HFFc6 (cell line): ENCODE measurements around the gene BNC1. TPM values are rescaled to one million over a fixed set of nuclear protein-coding genes. Genes with fewer than 3 reads are reported as not detected.

ENCODE experiments used
- DNase-seq: peaks from one replicate; pipeline ENCODE4 v3.0.0-alpha.2; 2018
- H3K27ac Mint-ChIP-seq: 2 replicates; pipeline ENCODE4 v1.8.0; 2020; ENCODE audit warnings: mild to moderate bottlenecking, mixed read lengths
- H3K27me3 Mint-ChIP-seq: 2 replicates; pipeline ENCODE4 v1.8.0; 2021; ENCODE audit warnings: mild to moderate bottlenecking, moderate library complexity, mixed read lengths; ENCODE audit not compliant: insufficient read depth
- H3K36me3 Mint-ChIP-seq: 2 replicates; pipeline ENCODE4 v1.8.0; 2021; ENCODE audit warnings: low read depth, mixed read lengths
- H3K4me1 Mint-ChIP-seq: 2 replicates; pipeline ENCODE4 v1.8.0; 2020; ENCODE audit warnings: low read depth, mixed read lengths
- H3K4me3 Mint-ChIP-seq: 2 replicates; pipeline ENCODE4 v1.8.0; 2020; ENCODE audit warnings: mild to moderate bottlenecking, moderate library complexity, mixed read lengths
- H3K9me3 Mint-ChIP-seq: 2 replicates; pipeline ENCODE4 v1.8.0; 2020; ENCODE audit warnings: mild to moderate bottlenecking, mixed read lengths
- CTCF ChIP-seq: fragments of 200-600 bp; sonication (generic); IDR thresholded peaks from 2 replicates; pipeline ENCODE4 v1.5.0; 2021; ENCODE audit warnings: antibody characterized with exemption, mild to moderate bottlenecking
- total RNA-seq, 6 experiments: library from RNA; stranded (reverse); fragmentation: NEBNext Ultra II Directional; extraction: Animal tissue kit (Norgen Biotek cat#: 25700); gene quantifications; 2 replicates in 1 of 6; 3 replicates in 5 of 6; pipeline ENCODE4 v1.2.3, GENCODE V29; 2021

BNC1 gene
- total RNA-seq, 6 experiments from 2014 or later: 8.8 to 17.5 (median 14.0) TPM

GRCh38 chr15:83219026-83219425 is 65.4 kb downstream of the BNC1 start:
- no peak overlapping the region for H3K27ac Mint-ChIP-seq
- H3K9me3 Mint-ChIP-seq: no peaks in the 10 kb centered on the region
- peaks cover 4% of the 10 kb centered on the region for H3K27me3 Mint-ChIP-seq
- no peaks in the 10 kb centered on the region for H3K4me1 Mint-ChIP-seq
- no peak overlapping the region for H3K4me3 Mint-ChIP-seq
- H3K36me3 Mint-ChIP-seq: no peaks in the 10 kb centered on the region
- no peak for DNase-seq
- TF ChIP-seq CTCF: no peak

- no peaks in the 10 kb centered on the region for H3K9me3 Mint-ChIP-seq
- DNase-seq: no peak
- peaks cover 4% of the 10 kb centered on the region; the same call in 1 of the 2 replicates for H3K27me3 Mint-ChIP-seq
- TF ChIP-seq CTCF: no peak
- H3K4me1 Mint-ChIP-seq: no peaks in the 10 kb centered on the region
- H3K4me3 Mint-ChIP-seq: no peak overlapping the region
- H3K36me3 Mint-ChIP-seq: no peaks in the 10 kb centered on the region
- no peak overlapping the region for H3K27ac Mint-ChIP-seq
Observed at GRCh38 chr15:83215306-83215705, 69.2 kb downstream of the BNC1 start.

- no peak overlapping the region for H3K27ac Mint-ChIP-seq
- no peak for TF ChIP-seq CTCF
- H3K4me1 Mint-ChIP-seq: peaks cover 10% of the 10 kb centered on the region
- H3K27me3 Mint-ChIP-seq: peaks cover 7% of the 10 kb centered on the region; the same call in 1 of the 2 replicates
- H3K9me3 Mint-ChIP-seq: no peaks in the 10 kb centered on the region
- peaks cover 4% of the 10 kb centered on the region for H3K36me3 Mint-ChIP-seq
- no peak overlapping the region for H3K4me3 Mint-ChIP-seq
- no peak for DNase-seq
Observed at GRCh38 chr15:83210619-83211018, 73.8 kb downstream of the BNC1 start.

- H3K9me3 Mint-ChIP-seq: no peaks in the 10 kb centered on the region
- TF ChIP-seq CTCF: no peak
- peaks cover 4% of the 10 kb centered on the region for H3K36me3 Mint-ChIP-seq
- H3K4me1 Mint-ChIP-seq: peaks cover 23% of the 10 kb centered on the region
- peaks cover 7% of the 10 kb centered on the region; the same call in 1 of the 2 replicates for H3K27me3 Mint-ChIP-seq
- no peak overlapping the region for H3K4me3 Mint-ChIP-seq
- no peak overlapping the region for H3K27ac Mint-ChIP-seq
- DNase-seq: no peak
Observed at GRCh38 chr15:83209333-83209732, 75.1 kb downstream of the BNC1 start.

- H3K4me3 Mint-ChIP-seq: no peak overlapping the region
- peaks cover 7% of the 10 kb centered on the region; the same call in 1 of the 2 replicates for H3K27me3 Mint-ChIP-seq
- H3K36me3 Mint-ChIP-seq: peaks cover 4% of the 10 kb centered on the region
- no peak overlapping the region for H3K27ac Mint-ChIP-seq
- peaks cover 33% of the 10 kb centered on the region for H3K4me1 Mint-ChIP-seq
- no peak for TF ChIP-seq CTCF
- H3K9me3 Mint-ChIP-seq: no peaks in the 10 kb centered on the region
- DNase-seq: no peak
Observed at GRCh38 chr15:83208367-83208661, 76.2 kb downstream of the BNC1 start.
